T-helper 9 cell (primary cell): ENCODE measurements around the gene SKI.

ENCODE experiments used
- DNase-seq: peaks from one replicate; pipeline ENCODE4 v3.0.0-alpha.2; 2020

SKI gene

GRCh38 chr1:2345297-2346075, 117.4 kb downstream of the SKI start:
- no peak for DNase-seq

GRCh38 chr1:2346691-2347408, 118.7 kb downstream of the SKI start:
- DNase-seq = no peak

- DNase-seq = no peak
Measured at GRCh38 chr1:2347409-2347785, 119.3 kb downstream of the SKI start.

- DNase-seq = no peak
Measured at GRCh38 chr1:2347896-2348295, 119.8 kb downstream of the SKI start.

GRCh38 chr1:2348346-2349325, 120.5 kb downstream of the SKI start:
- DNase-seq = no peak

GRCh38 chr1:2349806-2350205, 121.7 kb downstream of the SKI start:
- DNase-seq = no peak

- DNase-seq = no peak
Measured at GRCh38 chr1:2350501-2350900, 122.4 kb downstream of the SKI start.

- DNase-seq = no peak
Measured at GRCh38 chr1:2350911-2351655, 123.0 kb downstream of the SKI start.

GRCh38 chr1:2351723-2352122, 123.6 kb downstream of the SKI start:
- no peak for DNase-seq

- DNase-seq = no peak
Measured at GRCh38 chr1:2352341-2352896, 124.3 kb downstream of the SKI start.

- DNase-seq = no peak
Measured at GRCh38 chr1:2352897-2353550, 124.9 kb downstream of the SKI start.

GRCh38 chr1:2353551-2354438, 125.7 kb downstream of the SKI start:
- DNase-seq = no peak

GRCh38 chr1:2354511-2355372, 126.6 kb downstream of the SKI start:
- no peak for DNase-seq

- DNase-seq = no peak
Measured at GRCh38 chr1:2355373-2356261, 127.5 kb downstream of the SKI start.

GRCh38 chr1:2356401-2356800, 128.3 kb downstream of the SKI start:
- DNase-seq = no peak

- no peak for DNase-seq
Measured at GRCh38 chr1:2356911-2357845, 129.1 kb downstream of the SKI start.

GRCh38 chr1:2358072-2358471, 130.0 kb downstream of the SKI start:
- no peak for DNase-seq
